T-cell (primary cell): ENCODE results near the gene NTN5. TPM values are rescaled to one million over a fixed set of nuclear protein-coding genes. Genes with fewer than 3 reads are reported as not detected.
A peak's percentile ranks its signal among the peaks of the same experiment; 100 is the strongest.

Experiments
- ATAC-seq, 4 experiments: fragments of 200-7000 bp in 3 of 4; fragments of 150-1000 bp in 1 of 4; cut with Tn5 transposase; replicated peaks in 1 of 4; 1 replicate in 3 of 4; 2 replicates in 1 of 4; pipeline ENCODE4 v1.10.0; 2021; ENCODE audit warnings: moderate library complexity in 3 of 4, mild to moderate bottlenecking in 2 of 4, moderate number of reproducible peaks in 1 of 4
- CTCF ChIA-PET, 2 donors: fragments of 300-600 bp; sonication (Branson Sonifier 250); formaldehyde crosslinking; loops; one replicate each; lab custom pipeline; 2022; ENCODE audit warnings: antibody characterized with exemption in 2 of 2; lab: Charles Lee
- POLR2A ChIA-PET, 2 donors: fragments of 300-600 bp; sonication (Branson Sonifier 250); formaldehyde crosslinking; loops; one replicate each; lab custom pipeline; 2022; ENCODE audit warnings: antibody characterized with exemption in 2 of 2; lab: Charles Lee
- DNase-seq, 35 experiments: peaks; one replicate each; pipeline versions ENCODE4 v3.0.0 to v3.0.0-alpha.2; 2013 to 2023
- H3K27ac ChIP-seq: one replicate; pipeline ENCODE4 v1.5.1; 2013; ENCODE audit warnings: low read length
- H3K27me3 ChIP-seq, 2 experiments: replicated peaks in 1 of 2; 1 replicate in 1 of 2; 2 replicates in 1 of 2; pipeline versions ENCODE4 v1.6.1 to v1.7.0; 2013; ENCODE audit warnings: low read length in 1 of 2, mixed read lengths in 1 of 2; ENCODE audit not compliant: control insufficient read depth in 2 of 2, insufficient read depth in 2 of 2; ENCODE audit errors: extremely low read depth in 1 of 2
- H3K36me3 ChIP-seq, 2 donors: 1 replicate in 1 of 2; 2 replicates in 1 of 2; pipeline versions ENCODE4 v1.6.1 to v1.7.0; 2013; ENCODE audit warnings: low read length in 1 of 2; ENCODE audit not compliant: control insufficient read depth in 2 of 2, insufficient read depth in 1 of 2; ENCODE audit errors: extremely low read depth in 1 of 2
- H3K4me1 ChIP-seq, 2 experiments: 1 replicate in 1 of 2; 2 replicates in 1 of 2; pipeline versions ENCODE4 v1.6.1 to v1.7.0; 2013; ENCODE audit warnings: low read length in 2 of 2, mixed read lengths in 1 of 2; ENCODE audit not compliant: insufficient read depth in 2 of 2, control insufficient read depth in 1 of 2; ENCODE audit errors: extremely low read depth in 1 of 2
- H3K4me3 ChIP-seq, 2 donors: 1 replicate in 1 of 2; 2 replicates in 1 of 2; pipeline versions ENCODE4 v1.5.1 to v1.7.0; 2013; ENCODE audit warnings: mild to moderate bottlenecking in 2 of 2, low read length in 1 of 2, moderate library complexity in 1 of 2; ENCODE audit not compliant: control insufficient read depth in 1 of 2; ENCODE audit errors: extremely low read depth in 1 of 2
- H3K9me3 ChIP-seq: 2 replicates; pipeline ENCODE4 v1.7.0; 2013
- H3K27ac Mint-ChIP-seq, 2 donors: one replicate each; pipeline ENCODE4 v1.8.0; 2020 to 2021; ENCODE audit warnings: mild to moderate bottlenecking in 2 of 2, mixed read lengths in 2 of 2
- H3K27me3 Mint-ChIP-seq, 2 donors: one replicate each; pipeline ENCODE4 v1.8.0; 2021 to 2022; ENCODE audit warnings: mixed read lengths in 2 of 2
- H3K36me3 Mint-ChIP-seq: one replicate; pipeline ENCODE4 v1.8.0; 2021; ENCODE audit warnings: mixed read lengths
- H3K4me1 Mint-ChIP-seq, 3 donors: one replicate each; pipeline ENCODE4 v1.8.0; 2020 to 2022; ENCODE audit warnings: mixed read lengths in 3 of 3, mild to moderate bottlenecking in 1 of 3
- H3K4me3 Mint-ChIP-seq, 3 donors: one replicate each; pipeline ENCODE4 v1.8.0; 2020 to 2022; ENCODE audit warnings: mild to moderate bottlenecking in 3 of 3, mixed read lengths in 3 of 3, moderate library complexity in 3 of 3
- H3K9me3 Mint-ChIP-seq, 3 donors: one replicate each; pipeline ENCODE4 v1.8.0; 2020 to 2022; ENCODE audit warnings: mixed read lengths in 3 of 3
- WGBS: methylation state at CpG from one replicate; pipeline ENCODE4 v1.1.5; 2013; ENCODE audit warnings: missing lambda C conversion rate; ENCODE audit not compliant: insufficient coverage; 5-methylcytosine and 5-hydroxymethylcytosine counted together
- total RNA-seq, 35 experiments: library from RNA in 6 of 35; stranded (reverse) in 6 of 35; fragments of 120-200 nt in 1 of 35; gene quantifications; one replicate each; pipeline versions ENCODE4 v1.2.1 to v1.2.4 and lab custom pipeline; 2013 to 2026

NTN5 gene
- total RNA-seq, 5 donors from 2014 or later (not counting 1 experiment from before 2014, with no cell fraction given): 2.2 to 4.2 (median 3.5) TPM

DNA sequence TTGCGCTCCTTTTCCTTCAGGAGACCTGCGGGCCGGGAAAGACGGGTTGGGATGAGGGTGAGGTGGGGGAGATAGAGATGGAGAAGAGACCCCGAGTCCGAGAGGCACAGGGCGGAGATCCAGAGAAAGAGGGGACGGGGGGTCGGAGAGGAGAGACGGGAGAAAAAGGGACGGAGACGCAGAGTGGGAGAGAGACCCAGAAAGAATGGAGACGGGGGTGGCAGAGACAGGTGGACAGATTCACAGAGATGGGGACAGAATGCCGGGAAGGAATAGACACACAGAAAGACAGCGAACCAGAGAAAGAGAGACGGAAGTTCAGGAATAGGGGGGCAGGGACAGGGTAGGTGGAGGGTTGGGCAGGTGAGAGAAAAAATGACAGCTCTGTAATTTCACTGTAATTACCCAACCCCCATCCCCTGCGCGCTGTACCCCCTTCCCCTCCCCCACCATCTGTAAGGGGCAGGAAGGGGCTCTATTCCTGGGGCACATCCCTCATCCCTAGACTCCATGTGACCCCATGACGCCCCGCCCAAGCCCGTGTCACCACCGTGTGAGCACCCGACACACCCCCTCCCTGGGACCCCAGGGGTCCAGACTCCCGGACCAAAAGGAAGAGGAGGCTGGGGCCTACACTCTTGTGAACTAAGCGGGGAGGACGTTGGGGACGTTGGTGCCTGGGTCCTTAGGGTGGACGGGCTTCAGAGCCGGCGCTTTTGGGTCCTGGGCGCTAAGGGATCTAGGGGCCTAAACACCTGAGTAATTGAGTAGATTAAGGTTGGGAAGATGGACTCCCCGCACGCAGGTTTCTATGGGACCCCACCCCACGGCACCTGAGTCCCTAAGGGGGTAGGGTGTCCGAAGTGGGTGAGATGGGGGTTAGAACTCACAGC lies 36.6 kb downstream of the NTN5 start:
- CTCF ChIA-PET: no interaction called here
- Mint-ChIP-seq H3K36me3 (peaks cover 6% of the 10 kb centered on the region), H3K9me3 (no peaks in the 10 kb centered on the region), H3K4me1 (peaks cover 51 to 59% (median 52%) of the 10 kb centered on the region in 3 donors), H3K27me3 (no peaks in the 10 kb centered on the region), H3K27ac (peak overlapping the region; percentile 95 to 99), H3K4me3 (peak overlapping the region; percentile 97 to 99 (median 99))
- Histone ChIP-seq H3K4me1 (peaks cover 18 to 62% of the 10 kb centered on the region in 2 experiments), H3K36me3 (peaks cover 2 to 22% of the 10 kb centered on the region in 2 donors), H3K27ac (peak overlapping the region; percentile 95), H3K9me3 (no peaks in the 10 kb centered on the region), H3K27me3 (peaks cover 0 to 4% of the 10 kb centered on the region in 2 experiments), H3K4me3 (peak overlapping the region; percentile 67 to 97)
- ATAC-seq (no peak), DNase-seq (peak in 5 of 35 experiments; percentile 26 to 45 (median 31))
- POLR2A ChIA-PET: no interaction called here
- 3% methylated on average over 18 of the region's 35 CpGs for WGBS

GRCh38 chr19:48635263-48635965 lies 37.4 kb downstream of the NTN5 start:
- ChIA-PET CTCF (no interaction called here), POLR2A (no interaction called here)
- Mint-ChIP-seq H3K9me3 (no peaks in the 10 kb centered on the region), H3K27ac (peak overlapping the region; percentile 93 to 95), H3K36me3 (peaks cover 6% of the 10 kb centered on the region), H3K4me3 (peak overlapping the region; percentile 97 to 99 (median 99)), H3K4me1 (peaks cover 54 to 61% (median 56%) of the 10 kb centered on the region in 3 donors), H3K27me3 (no peaks in the 10 kb centered on the region)
- Histone ChIP-seq H3K27me3 (peaks cover 0 to 4% of the 10 kb centered on the region in 2 experiments), H3K9me3 (no peaks in the 10 kb centered on the region), H3K4me1 (peaks cover 21 to 70% of the 10 kb centered on the region in 2 experiments), H3K36me3 (peaks cover 10 to 30% of the 10 kb centered on the region in 2 donors), H3K27ac (peak overlapping the region; percentile 95), H3K4me3 (peak overlapping the region; percentile 67 to 97)
- peak in 34 of 35 experiments; percentile 32 to 83 (median 62) for DNase-seq
- WGBS: 1% methylated on average over 57 of the region's 67 CpGs
- peak; percentile 6 to 24 (median 8) for ATAC-seq

GRCh38 chr19:48634424-48635262 lies 38.2 kb downstream of the NTN5 start:
- H3K4me1 ChIP-seq: peaks cover 21 to 73% of the 10 kb centered on the region in 2 experiments
- peak overlapping the region; percentile 57 to 65 for H3K4me3 ChIP-seq

DNA sequence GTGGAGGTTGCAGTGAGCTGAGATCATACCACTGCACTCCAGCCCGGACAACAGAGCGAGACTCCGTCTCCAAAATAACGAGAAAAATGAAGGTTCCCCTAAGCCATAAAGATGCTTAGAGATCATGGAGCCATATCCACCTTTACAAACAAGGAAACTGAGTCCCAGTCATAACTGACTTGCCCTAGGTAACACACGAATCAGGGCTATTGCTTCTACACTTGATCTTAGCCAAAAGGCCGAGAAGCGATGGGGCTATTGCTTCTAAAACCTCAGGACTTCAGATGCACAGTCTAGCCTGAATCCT lies 38.8 kb downstream of the NTN5 start:
- peak overlapping the region; percentile 85 for H3K27ac ChIP-seq
- ChIA-PET CTCF (interaction anchor here in 1 of 2 donors (1.1 kb wide), 1 partner anchor 25 kb away, joined by 3 read pairs; no protein-coding TSS in a partner anchor), POLR2A (interaction anchor here in 1 of 2 donors (0.6 kb wide), 1 partner anchor 359 kb away, joined by 3 read pairs; the partner anchor contains the start of gene GYS1)
- H3K27me3 ChIP-seq: peaks cover 0 to 2% of the 10 kb centered on the region in 2 experiments
- no peak for DNase-seq
- peaks cover 21 to 67% of the 10 kb centered on the region in 2 experiments for H3K4me1 ChIP-seq
- H3K36me3 Mint-ChIP-seq: peaks cover 13% of the 10 kb centered on the region
- H3K9me3 ChIP-seq: no peaks in the 10 kb centered on the region
- H3K4me1 Mint-ChIP-seq: peaks cover 50 to 53% (median 51%) of the 10 kb centered on the region in 3 donors
- no peaks in the 10 kb centered on the region for H3K9me3 Mint-ChIP-seq
- H3K27me3 Mint-ChIP-seq: no peaks in the 10 kb centered on the region
- WGBS: 64% methylated on average over 6 of the region's 7 CpGs
- peak overlapping the region; percentile 78 to 99 (median 80) for H3K4me3 Mint-ChIP-seq
- H3K36me3 ChIP-seq: peaks cover 21 to 45% of the 10 kb centered on the region in 2 donors
- peak overlapping the region; percentile 93 to 95 for H3K27ac Mint-ChIP-seq
- H3K4me3 ChIP-seq: peak overlapping the region; percentile 45 to 57
- no peak for ATAC-seq

More at GRCh38 chr19:48634424-48635262, 38.2 kb downstream of the NTN5 start:
- WGBS: 13% methylated on average over 17 of the region's 37 CpGs
- Mint-ChIP-seq H3K36me3 (peaks cover 12% of the 10 kb centered on the region), H3K4me3 (peak overlapping the region; percentile 78 to 99 (median 80)), H3K27ac (peak overlapping the region; percentile 93 to 95), H3K27me3 (no peaks in the 10 kb centered on the region), H3K9me3 (no peaks in the 10 kb centered on the region), H3K4me1 (peaks cover 54 to 58% (median 54%) of the 10 kb centered on the region in 3 donors)
- ChIA-PET POLR2A (interaction anchor here in 1 of 2 donors (0.5 to 0.6 kb wide), 2 partner anchors 311 to 358 kb away, joined by 3 read pairs; partner anchors contain the start of gene GYS1), CTCF (interaction anchor here in 1 of 2 donors (0.6 to 1.1 kb wide), 2 partner anchors 15 to 26 kb away, joined by 3 read pairs; partner anchors contain the start of gene SPHK2)
- no peaks in the 10 kb centered on the region for H3K9me3 ChIP-seq
- peaks cover 0 to 4% of the 10 kb centered on the region in 2 experiments for H3K27me3 ChIP-seq
- peak overlapping the region; percentile 85 for H3K27ac ChIP-seq
- H3K36me3 ChIP-seq: peaks cover 15 to 38% of the 10 kb centered on the region in 2 donors
- ATAC-seq: peak; percentile 18 to 21 (median 20)
- peak; percentile 79 to 94 (median 86) for DNase-seq

DNA sequence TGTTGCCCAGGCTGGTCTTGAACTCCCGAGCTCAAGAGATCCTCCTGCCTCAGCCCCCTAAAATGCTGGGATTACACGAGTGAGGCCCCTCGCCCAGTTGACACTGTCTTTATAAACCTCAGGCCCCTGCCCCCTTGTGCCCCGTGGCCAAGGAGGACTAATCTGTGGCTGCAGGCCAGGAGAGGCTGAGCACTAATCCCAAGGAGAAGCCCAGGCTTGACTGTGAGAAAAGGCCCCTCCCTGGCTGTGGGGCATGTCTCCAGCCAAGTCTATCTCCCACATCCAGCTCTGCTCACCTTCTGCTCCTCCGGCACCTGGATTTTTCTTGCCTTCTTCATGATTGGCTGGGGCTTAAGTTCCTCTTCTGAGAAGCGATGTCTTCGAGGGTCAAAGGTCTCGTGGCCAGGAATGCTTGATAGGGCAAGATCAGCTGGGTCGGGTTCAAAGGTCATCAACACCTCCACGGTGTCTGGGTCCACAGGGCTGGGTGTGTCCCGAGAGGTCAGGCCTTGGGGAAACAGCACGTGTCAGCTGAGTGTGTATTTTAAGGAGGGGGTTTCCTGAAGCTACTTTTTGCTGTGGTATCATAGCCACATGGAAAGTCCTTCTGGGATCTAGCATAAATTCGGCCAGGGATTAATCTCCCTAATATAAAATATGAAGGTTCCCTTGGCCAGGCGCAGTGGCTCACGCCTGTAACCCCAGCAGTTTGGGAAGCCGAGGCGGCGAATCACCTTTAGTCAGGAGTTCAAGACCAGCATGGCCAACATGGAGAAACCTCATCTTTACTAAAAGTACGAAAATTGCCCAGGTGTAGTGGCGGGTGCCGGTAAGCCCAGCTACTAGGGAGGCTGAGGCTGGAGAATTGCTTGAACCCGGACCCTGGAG lies 39.4 kb downstream of the NTN5 start:
- DNase-seq: no peak
- CTCF ChIA-PET: interaction anchor here in 1 of 2 donors (0.6 to 1.1 kb wide), 3 partner anchors 8 to 29 kb away, joined by 3 to 5 read pairs (median 5); no protein-coding TSS in a partner anchor
- H3K4me1 Mint-ChIP-seq: peaks cover 44 to 51% (median 45%) of the 10 kb centered on the region in 3 donors

More for the DNA sequence above, 39.4 kb downstream of the NTN5 start:
- no peaks in the 10 kb centered on the region for H3K9me3 Mint-ChIP-seq
- 85% methylated on average over 8 of the region's 22 CpGs for WGBS
- POLR2A ChIA-PET: interaction anchor here (0.5 to 0.6 kb wide), 3 partner anchors 17 to 360 kb away, joined by 3 to 7 read pairs (median 3); partner anchors contain the start of genes FGF21 (in 1 of the 2) and GYS1 (in 1 of the 2)
- Histone ChIP-seq H3K4me3 (peak overlapping the region; percentile 45 to 57), H3K9me3 (no peaks in the 10 kb centered on the region), H3K27me3 (no peaks in the 10 kb centered on the region), H3K4me1 (peaks cover 19 to 61% of the 10 kb centered on the region in 2 experiments), H3K27ac (peak overlapping the region; percentile 85), H3K36me3 (peaks cover 26 to 45% of the 10 kb centered on the region in 2 donors)
- no peak for ATAC-seq
- H3K27ac Mint-ChIP-seq: peak overlapping the region; percentile 93 to 95
- H3K36me3 Mint-ChIP-seq: peaks cover 13% of the 10 kb centered on the region
- H3K4me3 Mint-ChIP-seq: peak overlapping the region in 2 of 3 donors; percentile 80 to 99
- no peaks in the 10 kb centered on the region for H3K27me3 Mint-ChIP-seq
